ENCODE data around the gene PITPNC1.
"Not testable (repeated sequence)": the region's sequence is repeated elsewhere in the genome, so short reads cannot be mapped to it uniquely, and the experiment has no call there.

The PITPNC1 gene
- 59.5 to 74.2 reads per million in 2 donors for total RNA-seq

DNA sequence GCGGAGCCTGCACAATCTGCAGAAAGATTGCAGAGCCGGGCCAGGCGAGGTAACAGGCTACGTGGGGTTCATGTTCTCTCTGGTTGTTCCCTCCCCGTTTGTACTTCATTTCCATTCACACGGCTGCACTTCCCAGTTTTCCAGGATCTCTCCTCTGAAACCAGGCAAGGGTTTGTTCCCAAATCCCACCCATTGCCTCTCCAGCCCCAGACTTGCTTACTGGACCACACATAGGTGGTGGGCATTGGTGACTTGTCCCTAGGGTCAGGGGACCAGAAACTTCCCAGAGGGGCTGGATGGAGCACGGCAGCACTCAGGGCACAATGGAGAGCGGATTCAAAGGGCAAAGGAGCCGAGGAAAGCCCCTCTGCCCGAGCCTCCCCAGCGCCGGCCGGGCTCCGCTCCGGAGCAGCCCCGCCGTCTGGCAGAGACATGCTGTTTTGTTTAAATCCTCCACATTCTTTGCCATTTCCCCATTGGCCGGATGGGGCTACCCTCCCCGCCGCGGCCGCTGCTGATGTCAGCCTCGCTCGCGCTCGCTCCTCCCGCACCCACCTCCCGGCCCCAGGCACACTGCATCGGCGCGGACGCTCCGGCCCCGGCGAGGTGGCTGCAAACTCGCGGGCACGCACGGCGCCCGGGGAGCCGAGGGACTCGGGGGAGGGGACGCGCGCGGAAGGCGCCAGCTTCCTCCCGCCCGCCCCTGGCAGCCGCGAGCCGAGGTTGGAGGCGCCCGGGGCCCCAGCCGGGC is at the start of gene PITPNC1:
Gene PITPNC1 (plus strand): TSS at position 545 of the 751 bp plus-strand sequence.
- DNase-seq = peak; percentile 72 to 88 (median 82)

DNA sequence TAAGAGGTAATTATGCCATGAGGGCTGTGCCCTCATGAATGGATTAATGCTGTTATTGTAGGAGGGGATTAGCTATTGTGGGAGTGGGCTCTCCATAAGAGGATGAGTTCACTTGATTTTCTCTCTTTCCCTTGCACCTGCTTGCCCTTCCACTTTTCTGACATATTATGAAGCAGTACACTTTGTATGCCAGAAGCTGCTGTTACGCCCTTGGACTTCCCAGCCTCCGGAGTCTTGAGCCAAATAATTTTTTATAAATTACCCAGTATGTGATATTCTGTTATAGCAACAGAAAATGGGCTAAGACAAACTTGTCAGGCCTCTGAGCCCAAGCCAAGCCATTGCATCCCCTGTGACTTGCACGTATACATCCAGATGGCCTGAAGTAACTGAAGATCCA is 49.1 kb upstream of the PITPNC1 start:
- DNase-seq = no peak

DNA sequence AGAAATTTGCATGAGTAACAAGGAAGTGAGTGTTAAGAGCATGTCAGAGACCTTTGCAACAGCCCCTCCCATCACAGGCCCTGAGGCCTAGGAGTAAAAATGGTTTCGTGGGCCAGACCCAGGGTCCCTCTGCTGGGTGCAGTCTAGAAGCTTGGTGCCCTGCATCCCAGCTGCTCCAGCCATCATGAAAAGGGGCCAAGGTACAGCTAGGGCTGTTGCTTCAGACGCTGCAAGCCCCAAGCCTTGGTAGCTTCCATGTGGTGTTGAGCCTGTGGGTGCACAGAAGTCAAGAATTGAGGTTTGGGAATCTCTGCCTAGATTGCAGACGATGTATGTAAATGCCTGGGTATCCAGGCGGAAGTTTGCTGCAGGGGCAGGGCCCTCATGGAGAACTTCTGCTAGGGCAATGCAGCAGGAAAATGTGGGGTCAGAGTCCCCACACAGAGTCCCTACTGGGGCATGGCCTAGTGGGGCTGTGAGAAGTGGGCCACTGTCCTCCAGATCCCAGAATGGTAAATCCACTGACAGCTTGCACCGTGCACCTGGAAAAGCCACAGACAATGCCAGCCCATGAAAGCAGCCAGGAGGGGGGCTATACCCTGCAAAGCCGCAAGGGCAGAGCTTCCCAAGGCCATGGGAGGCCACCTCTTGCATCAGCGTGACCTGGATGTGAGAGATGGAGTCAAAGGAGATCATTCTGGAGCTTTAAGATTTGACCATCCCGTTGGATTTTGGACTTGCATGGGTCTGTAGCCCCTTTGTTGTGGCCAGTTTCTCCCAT is 45.5 kb upstream of the PITPNC1 start:
- not testable (repeated sequence) for DNase-seq

DNA sequence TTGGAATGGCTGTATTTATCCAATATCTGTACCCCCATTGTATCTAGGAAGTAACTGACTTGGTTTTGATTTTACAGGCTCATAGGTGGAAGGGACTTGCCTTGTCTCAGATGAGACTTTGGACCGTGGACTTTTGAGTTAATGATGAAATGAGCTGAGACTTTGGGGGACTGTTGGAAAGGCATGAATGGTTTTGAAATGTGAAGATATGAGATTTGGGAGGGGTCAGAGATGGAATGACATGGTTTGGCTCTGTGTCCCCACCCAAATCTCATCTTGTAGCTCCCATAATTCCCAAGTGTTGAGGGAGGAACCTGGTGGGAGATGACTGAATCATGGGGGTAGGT is 44.9 kb upstream of the PITPNC1 start:
- not testable (repeated sequence) for DNase-seq

DNA sequence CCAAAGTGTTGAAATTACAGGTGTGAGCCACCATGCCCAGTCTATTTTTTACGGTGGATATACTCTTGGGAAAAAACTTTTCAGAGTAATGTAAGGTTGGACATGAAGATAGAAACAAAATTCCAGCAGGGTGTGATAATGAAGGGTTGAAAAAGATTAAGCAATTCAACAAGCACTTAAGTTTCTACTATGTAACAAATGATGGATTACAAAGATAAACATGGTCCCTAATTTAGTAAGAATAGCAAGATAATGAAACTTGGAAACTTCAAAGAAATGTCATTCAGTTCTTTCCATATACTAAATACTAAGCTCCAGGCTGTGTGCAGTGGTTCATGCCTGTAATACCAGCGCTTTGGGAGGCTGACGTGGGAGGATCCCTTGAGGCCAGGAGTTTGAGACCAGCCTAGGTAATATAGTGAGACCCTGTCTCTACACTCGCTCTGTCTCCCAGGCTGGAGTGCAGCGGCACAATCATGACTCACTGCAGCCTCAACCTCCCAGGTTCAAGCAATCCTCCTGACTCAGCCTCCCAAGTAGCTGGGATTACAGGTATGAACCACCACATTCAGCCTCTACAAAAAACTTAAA is 41.7 kb upstream of the PITPNC1 start:
- DNase-seq = no peak

DNA sequence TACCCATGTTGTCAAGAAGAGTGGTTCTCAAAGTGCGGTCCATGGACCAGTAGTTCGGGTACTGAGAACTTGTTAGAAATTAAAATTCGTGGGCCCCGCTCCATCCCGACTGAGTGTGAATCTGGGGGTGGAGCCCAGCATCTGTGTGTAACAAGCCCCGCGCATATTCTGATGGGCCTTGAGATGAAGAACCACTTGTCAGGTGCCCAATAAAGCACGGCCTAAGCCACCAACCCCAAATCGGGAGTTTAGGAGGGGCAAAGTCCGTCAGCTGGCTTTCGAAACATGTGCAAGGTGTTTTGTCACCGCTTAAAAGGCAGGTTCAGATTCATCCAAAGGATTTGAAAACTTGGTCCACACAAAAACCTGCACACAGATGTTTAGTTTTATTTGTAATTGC is 40.2 kb upstream of the PITPNC1 start:
- no peak for DNase-seq

DNA sequence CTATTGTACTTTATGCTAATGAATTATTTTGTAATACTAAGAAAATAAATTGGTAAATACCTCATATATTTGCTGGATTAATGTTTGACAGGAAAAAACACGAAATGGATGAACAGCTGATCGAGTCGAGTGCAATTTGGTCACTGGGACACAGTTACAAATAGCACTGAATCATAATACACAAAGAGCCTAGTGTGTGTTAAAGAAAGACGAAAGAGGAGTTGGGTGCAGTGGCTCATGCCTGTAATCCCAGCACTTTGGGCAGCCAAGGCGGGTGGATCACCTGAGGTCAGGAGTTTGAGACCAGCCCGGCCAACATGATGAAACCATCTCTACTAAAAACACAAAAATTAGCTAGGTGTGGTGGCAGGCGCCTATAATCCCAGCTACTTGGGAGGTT is 38.7 kb upstream of the PITPNC1 start:
- DNase-seq = not testable (repeated sequence)

DNA sequence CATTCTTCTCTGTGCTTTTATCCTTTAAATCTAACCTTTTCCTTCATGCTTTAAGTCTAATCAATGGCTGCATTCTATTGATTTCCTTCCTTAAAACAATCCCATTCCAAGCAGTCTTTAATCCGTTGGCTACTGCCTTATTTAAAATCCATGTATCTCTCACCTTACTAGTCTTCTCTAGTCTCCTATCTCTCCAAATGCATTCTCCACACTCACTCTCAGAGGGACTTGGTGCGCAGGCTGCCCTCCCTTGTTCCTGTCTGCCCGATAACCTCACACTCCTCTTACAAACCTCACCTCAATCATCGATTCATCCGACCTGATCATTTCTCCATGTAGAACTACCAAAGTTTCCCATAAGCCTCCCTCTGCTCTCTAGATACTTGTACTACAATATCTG is 33.8 kb upstream of the PITPNC1 start:
- no peak for DNase-seq

DNA sequence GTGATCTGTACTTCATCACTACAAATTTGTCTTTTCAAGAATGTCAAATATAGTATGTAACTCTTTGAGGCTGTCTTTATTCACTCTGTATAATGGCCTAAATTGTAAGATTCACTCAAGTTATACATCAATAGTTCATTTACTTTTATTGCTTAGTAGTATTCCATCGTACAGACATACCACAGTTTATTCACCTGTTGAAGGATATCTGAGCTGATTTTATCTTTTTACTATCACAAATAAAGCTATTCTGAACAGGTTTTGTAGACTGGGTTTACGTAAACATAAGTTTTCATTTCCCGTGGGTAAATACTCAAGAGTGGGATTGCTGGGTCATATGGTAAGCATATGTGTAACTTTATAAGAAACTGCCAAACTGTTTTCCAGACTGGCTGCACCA is 29.3 kb upstream of the PITPNC1 start:
- DNase-seq = no peak

DNA sequence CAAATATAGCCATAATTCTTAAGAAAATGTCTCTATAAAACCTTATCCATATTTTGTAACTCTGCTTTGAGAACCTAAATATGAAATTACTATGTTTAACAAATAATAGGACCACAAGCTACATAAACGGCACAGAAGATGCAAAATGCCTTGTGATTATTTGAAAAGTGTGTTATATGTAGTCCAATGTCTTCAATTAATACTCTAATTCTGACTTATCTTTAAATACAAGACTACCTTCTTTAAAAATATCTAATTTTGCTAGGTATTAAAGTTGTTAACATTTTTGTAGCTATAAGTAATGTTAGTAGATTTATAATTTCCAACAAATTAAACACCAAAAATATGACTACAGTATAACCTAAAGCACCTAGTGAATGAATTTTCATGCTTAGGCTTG is 27.7 kb upstream of the PITPNC1 start:
- DNase-seq = no peak

DNA sequence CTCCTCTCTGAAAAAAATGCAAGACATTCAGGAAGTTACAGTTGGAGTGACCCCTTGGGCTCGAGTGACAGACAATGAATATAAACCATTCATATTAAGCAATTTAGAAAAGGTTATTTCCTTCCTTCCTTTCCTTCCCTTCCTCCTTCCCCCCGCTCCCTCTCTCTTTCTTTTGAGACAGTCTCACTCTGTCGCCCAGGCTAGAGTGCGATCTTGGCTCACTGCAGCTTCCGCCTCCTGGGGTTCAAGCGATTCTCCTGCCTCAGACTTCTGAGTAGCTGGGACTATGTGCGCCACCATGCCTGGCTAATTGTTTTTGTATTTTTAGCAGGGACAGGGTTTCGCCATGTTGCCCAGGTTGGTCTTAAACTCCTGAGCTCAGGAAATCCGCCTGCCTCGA is 23.9 kb upstream of the PITPNC1 start:
- no peak for DNase-seq

DNA sequence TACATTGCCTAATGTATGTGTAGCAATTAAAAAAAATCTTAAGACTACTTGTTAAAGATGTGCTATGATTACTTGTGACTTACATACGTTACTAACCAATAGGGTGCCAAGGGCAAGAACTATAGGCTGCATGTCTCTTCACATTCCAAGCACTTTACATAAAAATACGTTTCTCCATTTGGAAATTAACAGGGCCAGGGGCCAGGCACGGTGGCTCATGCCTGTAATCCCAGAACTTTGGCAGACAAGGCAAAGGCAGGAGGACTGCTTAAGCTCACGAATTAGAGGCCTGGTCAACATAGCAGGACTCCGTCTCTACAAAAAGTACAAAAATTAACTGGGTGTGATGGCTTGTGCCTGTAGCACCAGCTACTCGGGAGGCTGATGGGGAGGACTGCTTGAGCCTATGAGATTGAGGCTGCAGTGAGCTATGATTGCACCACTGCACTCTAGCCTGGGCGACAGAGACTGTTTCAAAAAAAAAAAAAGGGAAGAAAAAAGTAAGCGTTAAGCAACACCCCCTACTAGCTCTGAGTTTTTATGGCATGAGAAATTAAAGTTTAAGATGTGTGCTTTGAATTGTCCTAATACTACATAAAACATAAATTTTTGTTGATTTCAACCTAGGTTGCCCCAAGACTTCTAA is 23.0 kb upstream of the PITPNC1 start:
- DNase-seq = no peak

DNA sequence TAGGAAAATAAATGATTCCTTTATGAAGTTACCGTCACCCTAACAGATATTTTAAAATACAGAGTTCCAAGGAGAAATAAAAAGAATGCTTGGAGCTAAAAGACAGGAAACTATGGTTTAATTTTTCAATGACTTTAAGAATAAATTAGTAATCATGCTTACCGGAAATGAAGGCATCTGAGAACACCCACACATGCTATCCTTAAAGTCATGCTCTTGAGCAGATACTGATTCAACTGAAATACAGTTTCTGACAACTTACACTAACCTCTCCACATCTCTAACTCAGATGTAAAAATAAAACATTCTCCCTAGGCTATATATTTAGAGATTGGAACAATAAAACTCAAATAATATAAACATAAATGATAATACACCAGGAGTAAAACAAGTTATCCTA is 18.5 kb upstream of the PITPNC1 start:
- peak in 1 of 5 experiments; percentile 38 for DNase-seq

DNA sequence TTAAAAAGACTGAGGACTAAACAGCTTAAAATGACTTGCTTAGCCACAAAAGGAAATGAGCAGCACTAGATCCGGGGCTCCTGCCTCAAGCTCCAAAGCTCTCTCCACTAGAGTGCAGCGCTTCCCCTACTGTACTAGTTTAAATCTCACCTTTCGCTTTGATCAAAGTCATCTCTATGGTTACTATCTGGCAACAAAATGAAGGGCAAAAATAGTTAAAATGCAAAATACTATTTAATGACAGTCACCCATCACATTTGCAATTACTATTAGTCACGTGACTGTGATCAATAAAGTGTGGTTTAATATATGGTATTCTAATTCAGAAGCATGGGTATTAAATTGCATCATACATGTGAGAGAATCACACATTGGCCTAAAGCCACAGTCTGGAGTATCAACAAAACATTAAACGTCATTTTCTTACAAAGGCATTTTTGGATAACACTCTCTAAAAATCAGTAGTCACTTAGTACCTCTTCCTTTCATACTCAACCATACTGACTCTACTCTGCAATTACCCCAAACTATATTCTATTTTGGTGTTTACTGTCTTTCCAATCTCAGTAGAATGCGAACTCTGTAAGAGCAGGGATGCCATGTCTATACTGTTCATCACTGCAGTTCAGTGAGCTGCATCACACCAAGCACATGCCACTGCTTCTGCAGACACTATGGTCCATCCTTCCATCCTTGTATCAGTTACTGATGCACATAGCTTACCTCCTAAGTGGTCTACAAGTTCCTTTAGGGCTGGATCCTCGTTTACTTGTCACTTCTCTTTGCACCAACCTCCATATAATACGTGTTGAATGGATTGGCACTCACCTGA is 16.9 kb upstream of the PITPNC1 start:
- DNase-seq = peak in 4 of 5 experiments; percentile 23 to 82 (median 44)

DNA sequence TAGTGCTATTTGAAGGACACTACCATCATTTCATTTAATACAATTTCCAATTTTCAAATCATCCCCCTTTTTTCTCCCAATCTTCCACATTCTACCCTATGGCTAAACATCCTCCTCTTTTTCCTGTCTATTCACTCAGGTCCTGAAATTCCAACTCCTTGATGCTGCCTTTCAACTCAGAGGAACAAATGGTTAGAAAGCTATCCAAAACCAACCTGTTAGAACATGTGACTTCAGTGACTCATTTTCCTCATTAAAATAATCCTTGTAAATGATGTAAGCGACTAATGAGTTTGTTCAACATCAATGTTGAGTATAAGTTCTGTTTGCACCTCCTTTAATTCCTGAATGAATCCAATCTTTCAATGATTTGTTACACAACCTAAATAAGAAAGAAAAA is 16.2 kb upstream of the PITPNC1 start:
- no peak for DNase-seq

DNA sequence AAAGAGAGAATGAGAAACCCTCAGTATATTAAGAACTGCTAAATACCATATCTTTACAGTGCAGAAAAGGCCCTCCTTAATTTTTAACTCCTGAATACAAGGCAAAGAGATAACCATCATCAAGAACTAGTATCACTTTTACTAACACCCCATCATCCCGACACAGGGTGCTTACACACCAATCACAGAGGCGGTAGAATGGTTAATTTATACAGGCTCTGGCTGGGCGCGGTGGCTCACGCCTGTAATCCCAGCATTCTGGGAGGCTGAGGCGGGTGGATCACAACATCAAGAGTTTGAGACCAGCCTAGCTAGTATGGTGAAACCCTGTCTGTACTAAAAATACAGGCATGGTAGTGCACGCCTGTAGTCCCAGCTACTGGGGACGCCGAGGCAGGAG is 14.9 kb upstream of the PITPNC1 start:
- peak in 1 of 5 experiments; percentile 56 for DNase-seq

DNA sequence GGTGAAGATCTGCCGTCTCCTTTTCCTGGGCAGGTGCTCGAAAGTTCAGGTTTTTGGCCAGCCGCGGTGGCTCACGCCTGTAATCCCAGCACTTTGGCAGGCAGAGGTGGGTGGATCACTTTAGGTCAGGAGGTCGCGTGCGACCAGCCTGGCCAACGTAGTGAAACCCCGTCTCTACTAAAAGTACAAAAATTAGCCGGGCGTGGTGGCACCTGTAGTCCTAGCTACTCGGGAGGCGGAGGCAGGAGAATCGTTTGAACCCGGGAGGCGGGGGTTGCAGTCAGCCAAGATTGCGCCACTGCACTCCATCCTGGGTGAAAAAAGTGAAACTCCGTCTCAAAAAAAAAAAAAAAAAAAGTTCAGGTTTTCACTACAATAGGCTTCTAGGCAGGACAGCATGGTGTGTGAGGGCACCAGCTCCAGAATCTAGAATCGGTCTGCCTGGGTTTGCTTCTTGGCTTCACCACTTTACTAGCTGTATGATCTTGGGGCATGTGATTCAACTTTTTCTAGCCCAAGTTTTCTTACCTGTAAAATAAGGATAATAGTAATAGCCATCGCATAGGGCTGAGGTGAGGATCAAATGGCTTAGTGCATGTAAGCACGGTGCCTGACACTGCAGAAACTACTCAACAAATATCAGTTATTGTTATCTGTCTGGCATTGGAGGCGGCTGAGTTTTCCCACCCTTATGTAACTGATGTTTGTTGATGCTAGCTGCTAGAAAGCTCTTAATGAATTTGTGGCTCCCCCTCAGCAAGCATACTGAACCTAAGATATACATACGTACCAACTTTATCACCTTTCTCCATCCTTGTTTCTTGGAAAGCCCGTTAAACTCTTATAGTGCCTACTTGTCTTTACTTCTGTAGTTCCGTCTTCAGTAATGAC is 12.0 kb upstream of the PITPNC1 start:
- DNase-seq = no peak

DNA sequence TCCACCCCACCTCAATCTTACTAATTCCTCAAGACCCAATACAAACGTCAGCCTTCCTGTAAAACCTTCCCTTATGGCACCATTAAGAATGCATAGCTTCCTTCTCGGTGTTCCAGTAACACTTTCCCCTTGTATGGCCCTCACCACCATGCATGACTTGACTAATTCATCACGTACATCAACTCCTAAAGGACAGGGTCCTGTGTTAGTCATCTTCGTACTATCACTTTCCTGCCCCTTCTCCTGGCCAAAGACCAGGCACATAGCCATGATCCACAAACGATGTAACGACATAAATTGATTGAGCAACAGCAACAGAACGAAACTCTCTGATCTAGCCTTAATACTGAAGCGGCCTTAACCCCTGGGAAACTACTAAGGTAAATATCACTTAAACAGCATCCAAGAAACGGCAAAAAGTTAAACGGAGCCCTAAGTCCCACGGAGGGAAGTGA is 11.3 kb upstream of the PITPNC1 start:
- peak in 1 of 5 experiments; percentile 60 for DNase-seq

DNA sequence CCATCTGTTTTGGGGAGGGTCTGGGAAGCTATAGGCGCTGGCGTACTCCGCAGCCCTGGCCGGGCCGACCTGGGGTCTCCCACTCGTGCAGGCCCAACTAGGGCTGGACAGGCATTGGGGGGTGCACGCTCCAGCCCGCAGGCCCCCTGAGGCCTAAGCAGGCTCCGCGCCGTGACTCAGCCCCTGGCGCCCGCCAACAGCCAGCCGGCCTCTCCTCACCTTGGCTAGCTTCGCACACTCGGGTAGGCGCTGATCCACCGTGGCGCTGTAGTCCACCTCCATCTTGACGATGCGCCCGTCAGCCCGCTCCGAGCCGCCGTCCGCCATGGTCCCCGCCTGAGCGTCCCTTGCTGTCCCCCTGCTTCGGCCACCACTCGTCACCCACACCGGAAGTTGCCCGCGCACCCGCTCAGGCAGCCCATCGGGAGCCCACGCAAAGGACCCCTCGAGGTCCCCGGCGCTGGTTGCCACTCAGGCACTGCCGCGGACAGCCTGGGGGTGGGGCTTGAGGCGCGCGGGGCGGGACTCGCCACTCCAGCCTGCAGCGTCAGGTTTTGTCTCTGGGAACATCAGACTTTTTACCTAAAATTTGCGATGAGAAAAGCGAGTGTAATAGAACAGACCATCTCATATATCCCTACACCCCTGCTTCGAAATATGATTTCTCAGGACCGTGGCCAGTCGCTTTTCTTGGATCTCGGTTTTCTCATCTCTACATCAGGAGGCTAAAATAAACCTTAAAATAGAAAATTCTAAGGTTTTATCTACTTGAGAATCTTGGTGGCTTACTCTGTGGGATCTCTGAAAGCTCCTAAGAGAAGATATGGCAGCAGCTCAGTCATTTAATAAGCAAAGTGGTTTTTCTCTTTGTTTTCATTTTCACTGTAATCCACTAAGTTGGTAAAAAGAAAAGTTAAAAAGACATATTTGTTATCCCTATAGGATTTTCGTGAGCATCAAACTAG is 10.6 kb upstream of the PITPNC1 start, which contains the start of gene PSMD12:
Gene PSMD12 (minus strand): TSS at position 385 of the 965 bp plus-strand sequence. CDS start 58 bp downstream, at position 327.
- DNase-seq = peak; percentile 87 to 94 (median 88)

DNA sequence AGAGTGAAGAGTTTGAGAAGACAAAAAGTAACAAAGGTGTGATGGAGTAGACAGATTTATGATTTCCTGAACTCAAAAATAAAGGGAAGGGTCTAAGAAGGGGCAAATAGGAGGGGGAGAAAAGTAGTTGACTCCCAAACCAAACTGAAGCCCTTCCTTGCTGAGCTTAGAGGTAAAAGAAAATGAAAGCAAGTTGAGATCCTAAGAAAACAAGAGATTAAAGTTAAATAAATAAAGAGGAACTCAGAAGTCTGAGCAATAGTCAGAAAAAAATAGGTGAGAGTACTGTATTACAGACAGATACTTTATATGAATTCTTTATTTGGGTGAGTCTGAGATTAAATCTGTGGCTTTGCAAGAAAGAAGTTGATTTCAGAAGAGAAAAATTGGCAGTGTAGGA is 7.4 kb upstream of the PITPNC1 start:
- DNase-seq = no peak
